ENCODE data around the gene TTBK2.

DNA sequence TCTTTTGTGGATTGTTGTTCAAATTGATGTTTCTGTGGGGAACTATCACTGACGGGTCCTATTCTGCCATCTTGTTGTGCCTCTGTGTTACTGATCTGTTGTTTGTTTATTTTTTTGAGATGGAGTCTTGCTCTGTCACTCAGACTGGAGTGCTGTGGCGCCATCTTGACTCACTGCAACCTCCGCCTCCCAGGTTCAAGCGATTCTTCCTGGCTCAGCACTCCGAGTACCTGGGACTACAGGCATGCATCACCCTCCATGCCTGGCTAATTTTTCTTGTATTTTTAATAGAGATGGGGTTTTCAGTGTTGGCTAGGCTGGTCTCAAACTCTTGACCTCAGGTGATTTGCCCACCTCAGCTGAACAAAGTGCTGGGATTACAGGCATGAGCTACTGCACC is 215.2 kb downstream of the TTBK2 start:
- TF ChIP-seq EP300 (IDR thresholded peaks at IDR 0.05; ENCODE audit: borderline replicate concordance) (no peak), TEAD4 (IDR thresholded peaks at IDR 0.05) (no peak), EGR1 (IDR thresholded peaks at IDR 0.05) (no peak), CEBPB (IDR thresholded peaks at IDR 0.05) (no peak), TAF1 (IDR thresholded peaks at IDR 0.05; ENCODE audit: low read depth) (no peak), ZBTB7A (IDR thresholded peaks at IDR 0.05; ENCODE audit: low read depth) (no peak), RAD21 (IDR thresholded peaks at IDR 0.05; ENCODE audit: low read depth) (no peak), YY1 (IDR thresholded peaks at IDR 0.05; ENCODE audit: low read depth) (no peak)
- TF ChIP-seq, protein P1, sequence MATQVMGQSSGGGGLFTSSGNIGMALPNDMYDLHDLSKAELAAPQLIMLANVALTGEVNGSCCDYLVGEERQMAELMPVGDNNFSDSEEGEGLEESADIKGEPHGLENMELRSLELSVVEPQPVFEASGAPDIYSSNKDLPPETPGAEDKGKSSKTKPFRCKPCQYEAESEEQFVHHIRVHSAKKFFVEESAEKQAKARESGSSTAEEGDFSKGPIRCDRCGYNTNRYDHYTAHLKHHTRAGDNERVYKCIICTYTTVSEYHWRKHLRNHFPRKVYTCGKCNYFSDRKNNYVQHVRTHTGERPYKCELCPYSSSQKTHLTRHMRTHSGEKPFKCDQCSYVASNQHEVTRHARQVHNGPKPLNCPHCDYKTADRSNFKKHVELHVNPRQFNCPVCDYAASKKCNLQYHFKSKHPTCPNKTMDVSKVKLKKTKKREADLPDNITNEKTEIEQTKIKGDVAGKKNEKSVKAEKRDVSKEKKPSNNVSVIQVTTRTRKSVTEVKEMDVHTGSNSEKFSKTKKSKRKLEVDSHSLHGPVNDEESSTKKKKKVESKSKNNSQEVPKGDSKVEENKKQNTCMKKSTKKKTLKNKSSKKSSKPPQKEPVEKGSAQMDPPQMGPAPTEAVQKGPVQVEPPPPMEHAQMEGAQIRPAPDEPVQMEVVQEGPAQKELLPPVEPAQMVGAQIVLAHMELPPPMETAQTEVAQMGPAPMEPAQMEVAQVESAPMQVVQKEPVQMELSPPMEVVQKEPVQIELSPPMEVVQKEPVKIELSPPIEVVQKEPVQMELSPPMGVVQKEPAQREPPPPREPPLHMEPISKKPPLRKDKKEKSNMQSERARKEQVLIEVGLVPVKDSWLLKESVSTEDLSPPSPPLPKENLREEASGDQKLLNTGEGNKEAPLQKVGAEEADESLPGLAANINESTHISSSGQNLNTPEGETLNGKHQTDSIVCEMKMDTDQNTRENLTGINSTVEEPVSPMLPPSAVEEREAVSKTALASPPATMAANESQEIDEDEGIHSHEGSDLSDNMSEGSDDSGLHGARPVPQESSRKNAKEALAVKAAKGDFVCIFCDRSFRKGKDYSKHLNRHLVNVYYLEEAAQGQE (IDR thresholded peaks at IDR 0.05; ENCODE audit: low read depth) = no peak
- TF ChIP-seq, protein P2, sequence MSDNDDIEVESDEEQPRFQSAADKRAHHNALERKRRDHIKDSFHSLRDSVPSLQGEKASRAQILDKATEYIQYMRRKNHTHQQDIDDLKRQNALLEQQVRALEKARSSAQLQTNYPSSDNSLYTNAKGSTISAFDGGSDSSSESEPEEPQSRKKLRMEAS (IDR thresholded peaks at IDR 0.05) = no peak

Measured in Ishikawa (cell line).